Measurements from ENCODE around the gene MPO.

Gene MPO

DNA sequence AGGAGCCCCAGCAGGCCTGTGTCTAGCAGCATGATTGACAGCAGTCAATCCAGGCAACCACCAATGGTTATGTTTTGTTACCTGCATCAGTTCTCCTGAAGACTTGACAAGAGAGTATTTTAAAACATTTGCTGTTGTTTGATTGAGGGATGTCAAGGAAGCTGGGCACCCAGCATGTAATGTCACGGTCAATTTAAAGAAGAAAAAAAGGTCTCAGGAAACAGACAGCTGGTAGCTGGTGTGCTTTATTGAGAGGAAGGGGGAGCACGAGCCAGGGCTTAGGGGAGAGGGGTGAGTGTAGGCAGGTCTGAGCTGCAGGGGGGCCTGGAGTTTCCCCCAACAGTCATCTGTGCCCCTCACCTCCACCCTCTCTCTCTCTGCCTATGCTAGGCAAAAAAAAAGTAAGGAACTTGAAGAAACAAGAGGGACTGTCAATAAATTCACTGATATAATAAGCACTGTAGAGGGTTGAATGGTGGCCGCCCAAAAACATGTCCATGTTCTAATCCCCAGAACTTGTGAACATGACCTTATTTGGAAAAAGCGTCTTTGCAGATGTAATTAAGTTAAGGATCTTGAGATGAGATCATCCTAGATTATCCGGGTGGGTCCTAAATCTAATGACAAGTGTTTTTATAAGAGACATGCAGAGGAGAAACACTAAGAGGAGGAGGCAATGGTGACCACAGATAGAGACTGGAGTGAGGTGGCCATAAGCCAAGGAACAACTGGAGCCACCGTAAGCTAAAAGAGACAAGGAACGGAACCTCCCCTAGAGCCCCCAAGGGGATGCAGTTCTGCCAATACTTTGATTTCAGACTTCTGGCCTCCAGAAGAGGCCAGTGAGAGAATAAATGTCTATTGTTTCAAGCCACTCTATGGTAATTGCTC, 33.3 kb upstream of the MPO start:
- TF ChIP-seq OSR1 (CRISPR knock-in tag; IDR thresholded peaks at IDR 0.05), result no peak
- TF ChIP-seq, protein P1, sequence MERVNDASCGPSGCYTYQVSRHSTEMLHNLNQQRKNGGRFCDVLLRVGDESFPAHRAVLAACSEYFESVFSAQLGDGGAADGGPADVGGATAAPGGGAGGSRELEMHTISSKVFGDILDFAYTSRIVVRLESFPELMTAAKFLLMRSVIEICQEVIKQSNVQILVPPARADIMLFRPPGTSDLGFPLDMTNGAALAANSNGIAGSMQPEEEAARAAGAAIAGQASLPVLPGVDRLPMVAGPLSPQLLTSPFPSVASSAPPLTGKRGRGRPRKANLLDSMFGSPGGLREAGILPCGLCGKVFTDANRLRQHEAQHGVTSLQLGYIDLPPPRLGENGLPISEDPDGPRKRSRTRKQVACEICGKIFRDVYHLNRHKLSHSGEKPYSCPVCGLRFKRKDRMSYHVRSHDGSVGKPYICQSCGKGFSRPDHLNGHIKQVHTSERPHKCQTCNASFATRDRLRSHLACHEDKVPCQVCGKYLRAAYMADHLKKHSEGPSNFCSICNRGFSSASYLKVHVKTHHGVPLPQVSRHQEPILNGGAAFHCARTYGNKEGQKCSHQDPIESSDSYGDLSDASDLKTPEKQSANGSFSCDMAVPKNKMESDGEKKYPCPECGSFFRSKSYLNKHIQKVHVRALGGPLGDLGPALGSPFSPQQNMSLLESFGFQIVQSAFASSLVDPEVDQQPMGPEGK (CRISPR knock-in tag; IDR thresholded peaks at IDR 0.05; ENCODE audit: borderline replicate concordance), result no peak
- TF ChIP-seq TSHZ2 (CRISPR knock-in tag; IDR thresholded peaks at IDR 0.05), result no peak
- TF ChIP-seq CSRNP3 (CRISPR knock-in tag; IDR thresholded peaks at IDR 0.05), result no peak
- no peak for TF ChIP-seq TCF4 (CRISPR knock-in tag; IDR thresholded peaks at IDR 0.05; ENCODE audit: borderline replicate concordance)
- TF ChIP-seq CSDC2 (CRISPR knock-in tag; IDR thresholded peaks at IDR 0.05), result no peak
- no peak for TF ChIP-seq GLIS3 (CRISPR knock-in tag; IDR thresholded peaks at IDR 0.05)
- no peak for TF ChIP-seq ZNF70 (CRISPR knock-in tag; IDR thresholded peaks at IDR 0.05)
- TF ChIP-seq SNAI2 (CRISPR knock-in tag; IDR thresholded peaks at IDR 0.05), result no peak
- no peak for TF ChIP-seq ESRRG (CRISPR knock-in tag; IDR thresholded peaks at IDR 0.05)
- TF ChIP-seq RARB (CRISPR knock-in tag; IDR thresholded peaks at IDR 0.05), result no peak
- no peak for TF ChIP-seq ZFP3 (CRISPR knock-in tag; IDR thresholded peaks at IDR 0.05)
- TF ChIP-seq POU6F1 (CRISPR knock-in tag; IDR thresholded peaks at IDR 0.05; ENCODE audit: borderline replicate concordance, low read depth), result no peak
- TF ChIP-seq ZFP30 (CRISPR knock-in tag; IDR thresholded peaks at IDR 0.05), result no peak
- no peak for TF ChIP-seq PPARA (CRISPR knock-in tag; IDR thresholded peaks at IDR 0.05; ENCODE audit: borderline replicate concordance)
- TF ChIP-seq ZNF565 (CRISPR knock-in tag; conservative IDR thresholded peaks at IDR 0.05; ENCODE audit: low read depth), result no peak
- no peak for TF ChIP-seq ARNTL (CRISPR knock-in tag; IDR thresholded peaks at IDR 0.05; ENCODE audit: borderline replicate concordance, low read depth)
- TF ChIP-seq ISL1 (CRISPR knock-in tag; IDR thresholded peaks at IDR 0.05), result no peak
- ATAC-seq, result no peak

GRCh38 chr17:58312829-58313228, 32.1 kb upstream of the MPO start:
- no peak for ATAC-seq
- TF ChIP-seq CSDC2 (CRISPR knock-in tag; IDR thresholded peaks at IDR 0.05) (no peak), TSHZ2 (CRISPR knock-in tag; IDR thresholded peaks at IDR 0.05) (no peak), OSR1 (CRISPR knock-in tag; IDR thresholded peaks at IDR 0.05) (no peak), GLIS3 (CRISPR knock-in tag; IDR thresholded peaks at IDR 0.05) (no peak), ZNF70 (CRISPR knock-in tag; IDR thresholded peaks at IDR 0.05) (no peak), ZFP30 (CRISPR knock-in tag; IDR thresholded peaks at IDR 0.05) (no peak), ZFP3 (CRISPR knock-in tag; IDR thresholded peaks at IDR 0.05) (no peak), TOX (CRISPR knock-in tag; IDR thresholded peaks at IDR 0.05; ENCODE audit: borderline replicate concordance) (no peak), TCF4 (CRISPR knock-in tag; IDR thresholded peaks at IDR 0.05; ENCODE audit: borderline replicate concordance) (no peak)
- TF ChIP-seq, protein P1 (CRISPR knock-in tag; IDR thresholded peaks at IDR 0.05; ENCODE audit: borderline replicate concordance), result no peak

Measured in SK-N-SH treated with all-trans-retinoic acid at 6 μM for 48 hours (cell line).